ENCODE results near the gene RGS3. TPM values are rescaled to one million over a fixed set of nuclear protein-coding genes. Genes with fewer than 3 reads are reported as not detected.

RGS3 gene
- total and polyA plus RNA-seq, 2 donors (not counting 3 experiments of a cell fraction or from before 2014, with no cell fraction given), result 356 to 416 TPM

- dilution Hi-C loops (cut with MboI; ENCODE audit: extremely low pct_ligation_motif_present, low sequenced_read_pairs), result no loop called here
- no TSS peak for BruUV-seq (replicated peaks)
Measured at GRCh38 chr9:113640418-113640817, 176.9 kb downstream of the RGS3 start.

More at GRCh38 chr9:113640418-113640817, 176.9 kb downstream of the RGS3 start:
- TF ChIP-seq MYC (IDR thresholded peaks at IDR 0.05; ENCODE audit: low read depth, low read length) (no peak), EZH2 (IDR thresholded peaks at IDR 0.05; ENCODE audit: borderline replicate concordance, low read depth, low read length, severe bottlenecking) (no peak), JUN (IDR thresholded peaks at IDR 0.05; ENCODE audit: borderline replicate concordance, insufficient read depth, insufficient read length, low read depth) (no peak), POLR2A (IDR thresholded peaks at IDR 0.05; ENCODE audit: low read depth, low read length) (no peak), FOS (IDR thresholded peaks at IDR 0.05; ENCODE audit: borderline replicate concordance, insufficient read depth, low read length) (no peak), MAX (IDR thresholded peaks at IDR 0.05; ENCODE audit: insufficient read depth, insufficient read length) (no peak), POLR2AphosphoS5 (IDR thresholded peaks at IDR 0.05; ENCODE audit: insufficient read depth, low read depth, low read length) (no peak), GATA2 (IDR thresholded peaks at IDR 0.05; ENCODE audit: insufficient read depth, insufficient read length, low read depth, low read length) (no peak)
- TF ChIP-seq, protein P1, sequence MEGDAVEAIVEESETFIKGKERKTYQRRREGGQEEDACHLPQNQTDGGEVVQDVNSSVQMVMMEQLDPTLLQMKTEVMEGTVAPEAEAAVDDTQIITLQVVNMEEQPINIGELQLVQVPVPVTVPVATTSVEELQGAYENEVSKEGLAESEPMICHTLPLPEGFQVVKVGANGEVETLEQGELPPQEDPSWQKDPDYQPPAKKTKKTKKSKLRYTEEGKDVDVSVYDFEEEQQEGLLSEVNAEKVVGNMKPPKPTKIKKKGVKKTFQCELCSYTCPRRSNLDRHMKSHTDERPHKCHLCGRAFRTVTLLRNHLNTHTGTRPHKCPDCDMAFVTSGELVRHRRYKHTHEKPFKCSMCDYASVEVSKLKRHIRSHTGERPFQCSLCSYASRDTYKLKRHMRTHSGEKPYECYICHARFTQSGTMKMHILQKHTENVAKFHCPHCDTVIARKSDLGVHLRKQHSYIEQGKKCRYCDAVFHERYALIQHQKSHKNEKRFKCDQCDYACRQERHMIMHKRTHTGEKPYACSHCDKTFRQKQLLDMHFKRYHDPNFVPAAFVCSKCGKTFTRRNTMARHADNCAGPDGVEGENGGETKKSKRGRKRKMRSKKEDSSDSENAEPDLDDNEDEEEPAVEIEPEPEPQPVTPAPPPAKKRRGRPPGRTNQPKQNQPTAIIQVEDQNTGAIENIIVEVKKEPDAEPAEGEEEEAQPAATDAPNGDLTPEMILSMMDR (IDR thresholded peaks at IDR 0.05; ENCODE audit: extremely low read depth in 1 of 2, insufficient read depth in 1 of 2, low read depth in 1 of 2, low read length in 2 of 2), result no peak
- no peak overlapping the region for H3K4me2 ChIP-seq (ENCODE audit: insufficient read depth, low read length)
- no peak overlapping the region for H2AFZ ChIP-seq (ENCODE audit: low read depth, low read length)
- ChIA-PET POLR2A (interaction anchor here (1.1 kb wide), 1 partner anchor 47 kb away, joined by 6 read pairs; no protein-coding TSS in a partner anchor), CTCF (interaction anchor here (1.0 to 1.5 kb wide), 7 partner anchors 9 to 49 kb away, joined by 3 to 11 read pairs (median 3); no protein-coding TSS in a partner anchor)
- H3K36me3 ChIP-seq (ENCODE audit: control insufficient read depth in 2 of 2, extremely low read depth in 1 of 2, insufficient read depth in 2 of 2, low read length in 2 of 2), result no peaks in the 10 kb centered on the region
- H4K20me1 ChIP-seq (replicated peaks; ENCODE audit: control insufficient read depth, extremely low read depth, insufficient read depth, low read length), result no peaks in the 10 kb centered on the region
- H3K27ac ChIP-seq (ENCODE audit: insufficient read depth, low read depth, low read length), result no peak overlapping the region
- no peak for FAIRE-seq
- H3K4me3 ChIP-seq (replicated peaks in 1 of 3; ENCODE audit: insufficient read depth in 1 of 3, low read depth in 1 of 3, low read length in 3 of 3), result no peak overlapping the region
- intact Hi-C loops (cut with micrococcal nuclease), result no loop called here
- H3K27me3 ChIP-seq (ENCODE audit: control insufficient read depth in 2 of 2, insufficient read depth in 2 of 2, low read length in 2 of 2), result no peaks in the 10 kb centered on the region
- no peak for DNase-seq (ENCODE audit: low read depth, low spot score)
- no peak overlapping the region for H3K9ac ChIP-seq (replicated peaks; ENCODE audit: extremely low read depth, insufficient read depth, low read length)
- no peaks in the 10 kb centered on the region for H3K9me3 ChIP-seq (replicated peaks; ENCODE audit: control insufficient read depth, insufficient read depth, low read length)
- no peaks in the 10 kb centered on the region for H3K79me2 ChIP-seq (ENCODE audit: control insufficient read depth, insufficient read depth, low read length)
- H3K4me1 ChIP-seq (ENCODE audit: control insufficient read depth, extremely low read depth, insufficient read depth, low read length), result peaks cover 4% of the 10 kb centered on the region
- no peaks in the 10 kb centered on the region for H3K9me1 ChIP-seq (replicated peaks; ENCODE audit: control insufficient read depth, extremely low read depth, insufficient read depth, low read length)
